HL-60 (cell line): ENCODE results near the gene NRCAM.

Source experiments
- CTCF ChIP-seq: IDR thresholded peaks from one replicate; pipeline ENCODE4 v1.5.1; 2011; ENCODE audit warnings: low read length, control low read depth, inconsistent platforms; ENCODE audit not compliant: insufficient read depth
- GABPA ChIP-seq: IDR thresholded peaks from 2 replicates; pipeline ENCODE4 v1.6.1; 2012; ENCODE audit warnings: low read depth
- POLR2AphosphoS5 ChIP-seq: IDR thresholded peaks from 2 replicates; pipeline ENCODE4 v1.6.1; 2012; ENCODE audit warnings: low read depth
- REST ChIP-seq: IDR thresholded peaks from 2 replicates; pipeline ENCODE4 v1.6.1; 2012; ENCODE audit warnings: low read depth; ENCODE audit not compliant: insufficient replicate concordance
- SPI1 ChIP-seq: IDR thresholded peaks from 2 replicates; pipeline ENCODE4 v1.6.1; 2012; ENCODE audit warnings: low read depth, mild to moderate bottlenecking, borderline replicate concordance

- TF ChIP-seq CTCF = no peak
- no peak for TF ChIP-seq REST
- TF ChIP-seq POLR2AphosphoS5 = no peak
- TF ChIP-seq GABPA = no peak
- no peak for TF ChIP-seq SPI1
Measured at GRCh38 chr7:108200326-108200725, 255.9 kb downstream of the NRCAM start.
